GM12878 (cell line): Measurements from ENCODE around the gene NPDC1. TPM values are rescaled to one million over a fixed set of nuclear protein-coding genes. Genes with fewer than 3 reads are reported as not detected.

Experiments used
- ATAC-seq: fragments of 200-7000 bp; cut with Tn5 transposase; 3 replicates; pipeline ENCODE4 v1.9.1; 2020; ENCODE audit warnings: mild to moderate bottlenecking, moderate library complexity
- BruUV-seq: library from RNA; stranded (reverse); fragments of 400-500 nt; replicated peaks from 2 replicates; lab custom pipeline; 2021; lab: Mats Ljungman, UMichigan
- CTCF ChIA-PET: fragments of 300-600 bp; sonication (Branson Sonifier 250); formaldehyde crosslinking; extraction: SDS; loops from one replicate; lab custom pipeline; 2021; ENCODE audit warnings: inconsistent platforms; lab: Yijun Ruan, JAX
- POLR2A ChIA-PET: fragments of 350-600 bp; formaldehyde crosslinking; extraction: SDS; loops from one replicate; lab custom pipeline; 2021; ENCODE audit warnings: inconsistent platforms; lab: Charles Lee
- RAD21 ChIA-PET: fragments of 300-600 bp; sonication (Branson Sonifier 250); formaldehyde crosslinking; loops from one replicate; lab custom pipeline; 2023; ENCODE audit warnings: antibody characterized with exemption; ENCODE audit not compliant: unreplicated experiment; lab: Charles Lee
- SMC1A ChIA-PET: fragments of 300-600 bp; sonication (Branson Sonifier 250); formaldehyde crosslinking; loops from one replicate; lab custom pipeline; 2023; ENCODE audit not compliant: unreplicated experiment, uncharacterized antibody; lab: Charles Lee
- DNase-seq: peaks from one replicate; pipeline ENCODE4 v3.0.0-alpha.2; 2011; ENCODE audit warnings: low read depth, low spot score
- FAIRE-seq: peaks from 3 replicates; lab custom pipeline; 2011; peaks lifted over from hg19 to GRCh38; lab: Jason Lieb, UNC
- H2AFZ ChIP-seq: 2 replicates; pipeline ENCODE4 v1.6.0; 2011; ENCODE audit warnings: low read depth, low read length, control low read depth; ENCODE audit not compliant: control insufficient read depth
- H3K27ac ChIP-seq: 2 replicates; pipeline ENCODE4 v1.5.1; 2011; ENCODE audit warnings: control low read depth; ENCODE audit not compliant: control insufficient read depth, insufficient read depth
- H3K27me3 ChIP-seq, 2 experiments: replicated peaks in 1 of 2; 2 replicates each; pipeline versions ENCODE4 v1.6.0 to v1.6.1; 2011; ENCODE audit warnings: low read length in 1 of 2; ENCODE audit not compliant: control insufficient read depth in 2 of 2, insufficient read depth in 2 of 2
- H3K36me3 ChIP-seq, 2 experiments: 2 replicates each; pipeline ENCODE4 v1.5.1; 2011; ENCODE audit warnings: low read length in 1 of 2; ENCODE audit not compliant: control insufficient read depth in 2 of 2, insufficient read depth in 2 of 2
- H3K4me1 ChIP-seq: 2 replicates; pipeline ENCODE4 v1.6.1; 2011; ENCODE audit warnings: mild to moderate bottlenecking, low read length, moderate library complexity, mixed read lengths; ENCODE audit not compliant: control insufficient read depth, insufficient read depth
- H3K4me2 ChIP-seq: 2 replicates; pipeline ENCODE4 v1.6.0; 2011; ENCODE audit warnings: control low read depth; ENCODE audit not compliant: control insufficient read depth, insufficient read depth
- H3K4me3 ChIP-seq: fragments of 200-600 bp; sonication (generic); 2 replicates; pipeline ENCODE4 v1.5.1; 2016
- H3K79me2 ChIP-seq: 2 replicates; pipeline ENCODE4 v1.6.0; 2011; ENCODE audit warnings: low read length; ENCODE audit not compliant: control insufficient read depth, insufficient read depth
- H3K9ac ChIP-seq: 2 replicates; pipeline ENCODE4 v1.8.0; 2011; ENCODE audit warnings: low read length, control low read depth, mixed read lengths; ENCODE audit not compliant: control insufficient read depth, insufficient read depth
- H3K9me3 ChIP-seq: replicated peaks from 3 replicates; pipeline ENCODE4 v1.5.1; 2011; ENCODE audit warnings: mild to moderate bottlenecking, low read length; ENCODE audit not compliant: control insufficient read depth, insufficient read depth
- H4K20me1 ChIP-seq: 2 replicates; pipeline ENCODE4 v1.6.0; 2011; ENCODE audit not compliant: control insufficient read depth, insufficient read depth
- BRCA1 ChIP-seq: IDR thresholded peaks from 2 replicates; pipeline ENCODE4 v1.6.1; 2011; ENCODE audit warnings: low read depth, low read length, improper control_type of control experiment
- CBFB ChIP-seq: IDR thresholded peaks from 2 replicates; pipeline ENCODE4 v1.6.1; 2016; ENCODE audit warnings: antibody characterized with exemption, low read depth
- CEBPB ChIP-seq, 2 experiments: fragments of 150-350 bp in 1 of 2; IDR thresholded peaks; 2 replicates each; pipeline ENCODE4 v1.6.1; 2012 to 2014; ENCODE audit warnings: low read depth in 2 of 2, low read length in 2 of 2, borderline replicate concordance in 1 of 2, inconsistent platforms in 1 of 2
- EED ChIP-seq: sonication (generic); IDR thresholded peaks from 2 replicates; pipeline ENCODE4 v1.6.1; 2016; ENCODE audit warnings: antibody characterized with exemption, low read depth
- JUND ChIP-seq: IDR thresholded peaks from 2 replicates; pipeline ENCODE4 v1.6.1; 2012; ENCODE audit warnings: low read depth, mild to moderate bottlenecking, low read length, improper control_type of control experiment, moderate library complexity
- LARP7 ChIP-seq: fragments of 450-650 bp; IDR thresholded peaks from 2 replicates; pipeline ENCODE4 v1.6.1; 2017; ENCODE audit warnings: mild to moderate bottlenecking
- NFYB ChIP-seq: IDR thresholded peaks from 2 replicates; pipeline ENCODE4 v1.6.1; 2011; ENCODE audit warnings: low read depth, mild to moderate bottlenecking, low read length, improper control_type of control experiment, moderate library complexity; ENCODE audit not compliant: insufficient read depth
- NR2C2 ChIP-seq: IDR thresholded peaks from 2 replicates; pipeline ENCODE4 v1.6.1; 2011; ENCODE audit warnings: borderline replicate concordance, low read depth; ENCODE audit not compliant: control insufficient read depth, insufficient read length
- SP1 ChIP-seq: IDR thresholded peaks from one replicate; pipeline ENCODE4 v1.6.1; 2011; ENCODE audit warnings: low read depth, low read length
- SREBF1 ChIP-seq: IDR thresholded peaks from 2 replicates; pipeline ENCODE4 v1.6.1; 2012; ENCODE audit warnings: mild to moderate bottlenecking, low read length
- SRF ChIP-seq, 2 experiments: IDR thresholded peaks; 2 replicates each; pipeline ENCODE4 v1.6.1; 2011; ENCODE audit warnings: low read depth in 2 of 2, low read length in 2 of 2, mild to moderate bottlenecking in 1 of 2, moderate library complexity in 1 of 2
- SUPT20H ChIP-seq: IDR thresholded peaks from 2 replicates; pipeline ENCODE4 v1.6.1; 2011; ENCODE audit warnings: low read depth, mild to moderate bottlenecking, low read length, moderate library complexity, borderline replicate concordance; ENCODE audit not compliant: control insufficient read depth
- ZNF24 ChIP-seq: fragments of 450-650 bp; IDR thresholded peaks from 2 replicates; pipeline ENCODE4 v1.6.1; 2017; ENCODE audit warnings: antibody characterized with exemption, mild to moderate bottlenecking
- WGBS: methylation state at CpG from one replicate; pipeline ENCODE4 v1.1.6; 2016; ENCODE audit warnings: low lambda C conversion rate; ENCODE audit not compliant: insufficient replicate concordance, insufficient coverage; ENCODE audit errors: missing lambda C conversion rate; 5-methylcytosine and 5-hydroxymethylcytosine counted together
- in situ Hi-C: fragments of 300-500 bp; cut with MboI; formaldehyde crosslinking; loops from 9 replicates; pipeline ENCODE4 v1.14.3; 2018; ENCODE audit warnings: mixed read lengths
- intact Hi-C: fragments of 100-400 bp; cut with micrococcal nuclease; formaldehyde crosslinking; loops from one replicate; pipeline ENCODE4 v1.14.2; 2022; ENCODE audit not compliant: unreplicated experiment
- polyA plus RNA-seq, 11 experiments: library from polyadenylated mRNA; depleted of rRNA in 4 of 11; unstranded in 6 of 11; stranded (reverse) in 5 of 11; fragments of >200 nt; fragmentation: Nextera tagmentation in 4 of 11; fragmentation: Illumina TruSeq in 1 of 11; extraction: Ambion mirVana in 4 of 11; extraction: Trizol in 1 of 11; gene quantifications; 1 replicate in 1 of 11; 2 replicates in 10 of 11; pipeline versions ENCODE4 v1.2.1 to v1.2.3, GENCODE V29; 2011 to 2016; ENCODE audit warnings: inconsistent platforms in 2 of 11, missing spikeins in 2 of 11, low read depth in 1 of 11
- total RNA-seq, 4 experiments: library from RNA; depleted of rRNA in 3 of 4; stranded (reverse); fragments of >200 nt in 3 of 4; fragmentation: Illumina TruSeq in 1 of 4; extraction: Trizol in 1 of 4; gene quantifications; 2 replicates each; pipeline versions ENCODE4 v1.2.1 to v1.2.3, GENCODE V29; 2013 to 2021
- TF ChIP-seq, protein P1 (sequence below): fragments of 450-650 bp; IDR thresholded peaks from 2 replicates; pipeline ENCODE4 v1.6.1; 2017; ENCODE audit warnings: mild to moderate bottlenecking
- TF ChIP-seq, protein P2 (sequence below): fragments of 450-650 bp; formaldehyde crosslinking; IDR thresholded peaks from 2 replicates; pipeline ENCODE4 v1.5.0; 2022; ENCODE audit warnings: mild to moderate bottlenecking, missing genetic modification characterization
- TF ChIP-seq, protein P3 (sequence below): fragments of 450-650 bp; IDR thresholded peaks from 2 replicates; pipeline ENCODE4 v1.6.1; 2017; ENCODE audit warnings: low read depth, mild to moderate bottlenecking, moderate library complexity

NPDC1 gene
- total and polyA plus RNA-seq, 10 of the 15 experiments (the other 5 are each of a cell fraction or from before 2014, with no cell fraction given): 0.04 to 1.7 (median 0.77) TPM; not detected in 2

DNA sequence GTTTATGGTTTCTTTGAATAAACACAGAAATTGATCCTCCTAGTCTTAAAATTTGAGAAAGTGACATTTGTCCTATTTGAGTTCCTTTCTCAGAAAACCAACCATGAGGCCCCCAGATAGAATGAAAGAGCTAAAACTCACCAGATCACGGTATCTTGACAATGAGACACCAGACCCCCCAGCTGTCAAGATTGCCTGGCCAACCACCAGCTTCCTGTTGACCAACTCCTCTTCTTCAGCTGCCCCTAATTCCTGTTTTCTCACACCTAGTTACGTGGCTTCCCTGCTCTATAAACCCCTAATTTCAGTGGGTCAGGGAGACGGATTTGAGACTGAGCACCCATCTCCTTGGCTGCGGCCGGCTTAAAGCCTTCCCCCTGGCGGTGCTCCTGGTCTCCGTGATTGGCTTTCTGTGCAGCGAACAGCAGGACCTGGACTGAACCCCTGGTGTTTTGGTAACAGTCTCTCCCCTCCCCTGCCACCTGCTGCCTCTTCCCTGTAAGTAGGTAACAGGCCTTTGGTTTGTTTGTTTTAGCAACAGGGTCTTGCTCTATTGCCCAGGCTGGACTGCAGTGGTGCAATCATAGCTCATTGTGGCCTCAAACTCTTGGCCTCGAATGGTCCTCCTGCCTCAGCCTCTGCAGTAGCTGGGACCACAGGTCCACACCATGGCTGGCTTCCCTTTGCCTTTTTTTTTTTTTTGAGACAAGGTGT is 12.7 kb upstream of the NPDC1 start (continued):
- TF ChIP-seq, protein P1, sequence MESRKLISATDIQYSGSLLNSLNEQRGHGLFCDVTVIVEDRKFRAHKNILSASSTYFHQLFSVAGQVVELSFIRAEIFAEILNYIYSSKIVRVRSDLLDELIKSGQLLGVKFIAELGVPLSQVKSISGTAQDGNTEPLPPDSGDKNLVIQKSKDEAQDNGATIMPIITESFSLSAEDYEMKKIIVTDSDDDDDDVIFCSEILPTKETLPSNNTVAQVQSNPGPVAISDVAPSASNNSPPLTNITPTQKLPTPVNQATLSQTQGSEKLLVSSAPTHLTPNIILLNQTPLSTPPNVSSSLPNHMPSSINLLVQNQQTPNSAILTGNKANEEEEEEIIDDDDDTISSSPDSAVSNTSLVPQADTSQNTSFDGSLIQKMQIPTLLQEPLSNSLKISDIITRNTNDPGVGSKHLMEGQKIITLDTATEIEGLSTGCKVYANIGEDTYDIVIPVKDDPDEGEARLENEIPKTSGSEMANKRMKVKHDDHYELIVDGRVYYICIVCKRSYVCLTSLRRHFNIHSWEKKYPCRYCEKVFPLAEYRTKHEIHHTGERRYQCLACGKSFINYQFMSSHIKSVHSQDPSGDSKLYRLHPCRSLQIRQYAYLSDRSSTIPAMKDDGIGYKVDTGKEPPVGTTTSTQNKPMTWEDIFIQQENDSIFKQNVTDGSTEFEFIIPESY: no peak
- TF ChIP-seq SRF (IDR thresholded peaks at IDR 0.05; ENCODE audit: low read depth in 2 of 2, low read length in 2 of 2) (no peak), LARP7 (no peak), CEBPB (IDR thresholded peaks at IDR 0.05; ENCODE audit: borderline replicate concordance in 1 of 2, low read depth in 2 of 2, low read length in 2 of 2) (no peak), SP1 (no peak), SREBF1 (no peak), ZNF24 (no peak)

DNA sequence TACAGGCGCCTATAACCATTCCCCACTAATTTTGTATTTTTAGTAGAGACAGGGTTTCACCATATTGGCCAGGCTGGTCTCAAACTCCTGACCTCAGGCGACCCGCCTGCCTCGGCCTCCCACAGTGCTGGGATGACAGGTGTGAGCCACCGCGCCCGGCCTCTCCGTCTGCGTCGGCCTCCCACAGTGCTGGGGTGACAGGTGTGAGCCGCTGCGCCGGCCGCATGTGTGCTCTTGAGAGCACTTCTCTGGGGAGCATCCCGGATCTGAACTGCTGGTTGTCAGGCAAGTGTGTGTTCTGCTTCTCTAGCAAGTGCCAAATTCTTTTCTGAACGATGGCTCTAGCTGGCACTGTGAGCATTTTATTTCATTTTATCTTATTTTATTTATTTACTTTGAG is 11.6 kb upstream of the NPDC1 start:
- Histone ChIP-seq H3K9me3 (no peaks in the 10 kb centered on the region), H4K20me1 (no peaks in the 10 kb centered on the region), H3K4me3 (no peak overlapping the region), H3K79me2 (no peaks in the 10 kb centered on the region), H3K27ac (no peak overlapping the region), H3K4me2 (no peak overlapping the region), H3K36me3 (no peaks in the 10 kb centered on the region), H2AFZ (no peak overlapping the region), H3K9ac (no peak overlapping the region), H3K27me3 (peaks cover 4 to 12% of the 10 kb centered on the region in 2 experiments; a peak in 3 of 4 replicates), H3K4me1 (no peaks in the 10 kb centered on the region)
- 71% methylated on average over 16 of the region's 16 CpGs for WGBS
- in situ Hi-C loops: no loop called here
- ChIA-PET POLR2A (no interaction called here), CTCF (interaction anchor here (2.0 to 2.4 kb wide), 3 partner anchors 10 to 28 kb away, joined by 6 to 14 read pairs (median 10); partner anchors contain the start of gene NPDC1), SMC1A (no interaction called here), RAD21 (no interaction called here)
- no peak for DNase-seq
- intact Hi-C loops: no loop called here
- BruUV-seq: no TSS peak
- ATAC-seq: no peak
- FAIRE-seq: no peak
- TF ChIP-seq, protein P2, sequence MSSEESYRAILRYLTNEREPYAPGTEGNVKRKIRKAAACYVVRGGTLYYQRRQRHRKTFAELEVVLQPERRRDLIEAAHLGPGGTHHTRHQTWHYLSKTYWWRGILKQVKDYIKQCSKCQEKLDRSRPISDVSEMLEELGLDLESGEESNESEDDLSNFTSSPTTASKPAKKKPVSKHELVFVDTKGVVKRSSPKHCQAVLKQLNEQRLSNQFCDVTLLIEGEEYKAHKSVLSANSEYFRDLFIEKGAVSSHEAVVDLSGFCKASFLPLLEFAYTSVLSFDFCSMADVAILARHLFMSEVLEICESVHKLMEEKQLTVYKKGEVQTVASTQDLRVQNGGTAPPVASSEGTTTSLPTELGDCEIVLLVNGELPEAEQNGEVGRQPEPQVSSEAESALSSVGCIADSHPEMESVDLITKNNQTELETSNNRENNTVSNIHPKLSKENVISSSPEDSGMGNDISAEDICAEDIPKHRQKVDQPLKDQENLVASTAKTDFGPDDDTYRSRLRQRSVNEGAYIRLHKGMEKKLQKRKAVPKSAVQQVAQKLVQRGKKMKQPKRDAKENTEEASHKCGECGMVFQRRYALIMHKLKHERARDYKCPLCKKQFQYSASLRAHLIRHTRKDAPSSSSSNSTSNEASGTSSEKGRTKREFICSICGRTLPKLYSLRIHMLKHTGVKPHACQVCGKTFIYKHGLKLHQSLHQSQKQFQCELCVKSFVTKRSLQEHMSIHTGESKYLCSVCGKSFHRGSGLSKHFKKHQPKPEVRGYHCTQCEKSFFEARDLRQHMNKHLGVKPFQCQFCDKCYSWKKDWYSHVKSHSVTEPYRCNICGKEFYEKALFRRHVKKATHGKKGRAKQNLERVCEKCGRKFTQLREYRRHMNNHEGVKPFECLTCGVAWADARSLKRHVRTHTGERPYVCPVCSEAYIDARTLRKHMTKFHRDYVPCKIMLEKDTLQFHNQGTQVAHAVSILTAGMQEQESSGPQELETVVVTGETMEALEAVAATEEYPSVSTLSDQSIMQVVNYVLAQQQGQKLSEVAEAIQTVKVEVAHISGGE (CRISPR knock-in tag): no peak
- TF ChIP-seq EED: no peak
- TF ChIP-seq, protein P3, sequence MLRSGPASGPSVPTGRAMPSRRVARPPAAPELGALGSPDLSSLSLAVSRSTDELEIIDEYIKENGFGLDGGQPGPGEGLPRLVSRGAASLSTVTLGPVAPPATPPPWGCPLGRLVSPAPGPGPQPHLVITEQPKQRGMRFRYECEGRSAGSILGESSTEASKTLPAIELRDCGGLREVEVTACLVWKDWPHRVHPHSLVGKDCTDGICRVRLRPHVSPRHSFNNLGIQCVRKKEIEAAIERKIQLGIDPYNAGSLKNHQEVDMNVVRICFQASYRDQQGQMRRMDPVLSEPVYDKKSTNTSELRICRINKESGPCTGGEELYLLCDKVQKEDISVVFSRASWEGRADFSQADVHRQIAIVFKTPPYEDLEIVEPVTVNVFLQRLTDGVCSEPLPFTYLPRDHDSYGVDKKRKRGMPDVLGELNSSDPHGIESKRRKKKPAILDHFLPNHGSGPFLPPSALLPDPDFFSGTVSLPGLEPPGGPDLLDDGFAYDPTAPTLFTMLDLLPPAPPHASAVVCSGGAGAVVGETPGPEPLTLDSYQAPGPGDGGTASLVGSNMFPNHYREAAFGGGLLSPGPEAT: no peak
- no peak for TF ChIP-seq NFYB
- TF ChIP-seq BRCA1: no peak
- TF ChIP-seq NR2C2: no peak
- no peak for TF ChIP-seq SUPT20H
- no peak for TF ChIP-seq CBFB
- TF ChIP-seq JUND: no peak
